CD14-positive monocyte (primary cell): ENCODE data around the gene MSANTD3. TPM values are rescaled to one million over a fixed set of nuclear protein-coding genes. Genes with fewer than 3 reads are reported as not detected.

ENCODE experiments used
- DNase-seq, 3 donors: peaks; one replicate each; pipeline ENCODE4 v3.0.0-alpha.2; 2011 to 2022
- H2AFZ ChIP-seq: 2 replicates; pipeline ENCODE4 v1.6.0; 2012; ENCODE audit warnings: mild to moderate bottlenecking, low read depth, low read length, inconsistent platforms; ENCODE audit not compliant: insufficient read depth, poor library complexity, severe bottlenecking
- H3K27ac ChIP-seq, 2 donors: 1 replicate in 1 of 2; 2 replicates in 1 of 2; pipeline ENCODE4 v1.5.1; 2012 to 2013; ENCODE audit warnings: low read length in 2 of 2, control low read depth in 1 of 2, inconsistent platforms in 1 of 2, low read depth in 1 of 2, mild to moderate bottlenecking in 1 of 2
- H3K27me3 ChIP-seq, 2 donors: one replicate each; pipeline versions ENCODE4 v1.6.0 to v1.6.1; 2011 to 2013; ENCODE audit warnings: low read length in 2 of 2; ENCODE audit not compliant: control insufficient read depth in 2 of 2, insufficient read depth in 2 of 2
- H3K36me3 ChIP-seq, 2 donors: replicated peaks in 1 of 2; 1 replicate in 1 of 2; 2 replicates in 1 of 2; pipeline versions ENCODE4 v1.5.1 to v1.6.1; 2012 to 2013; ENCODE audit warnings: low read length in 2 of 2, control low read depth in 1 of 2, inconsistent platforms in 1 of 2, mild to moderate bottlenecking in 1 of 2; ENCODE audit not compliant: insufficient read depth in 2 of 2, control insufficient read depth in 1 of 2
- H3K4me1 ChIP-seq, 2 donors: 1 replicate in 1 of 2; 2 replicates in 1 of 2; pipeline versions ENCODE4 v1.5.1 to v1.6.1; 2012 to 2013; ENCODE audit warnings: low read length in 2 of 2, control low read depth in 1 of 2, inconsistent platforms in 1 of 2, mild to moderate bottlenecking in 1 of 2, moderate library complexity in 1 of 2; ENCODE audit not compliant: insufficient read depth in 2 of 2, control insufficient read depth in 1 of 2
- H3K4me2 ChIP-seq: replicated peaks from 2 replicates; pipeline ENCODE3; 2012; ENCODE audit warnings: low read length, moderate library complexity, mild to moderate bottlenecking; ENCODE audit not compliant: poor library complexity, severe bottlenecking; ENCODE audit errors: extremely low read depth
- H3K4me3 ChIP-seq, 3 experiments: fragments of 200-600 bp in 1 of 3; sonication (generic) in 1 of 3; replicated peaks in 1 of 3; 1 replicate in 2 of 3; 2 replicates in 1 of 3; pipeline ENCODE4 v1.5.1; 2011 to 2013; ENCODE audit warnings: low read length in 3 of 3, mild to moderate bottlenecking in 3 of 3, control low read depth in 2 of 3, low read depth in 2 of 3, inconsistent platforms in 1 of 3, moderate library complexity in 1 of 3
- H3K79me2 ChIP-seq: 2 replicates; pipeline ENCODE4 v1.6.0; 2012; ENCODE audit warnings: mild to moderate bottlenecking, control low read depth, inconsistent platforms, low read length, moderate library complexity; ENCODE audit not compliant: insufficient read depth
- H3K9ac ChIP-seq: 2 replicates; pipeline ENCODE4 v1.6.0; 2017; ENCODE audit warnings: low read length, mild to moderate bottlenecking; ENCODE audit not compliant: insufficient read depth, poor library complexity, severe bottlenecking
- H3K9me3 ChIP-seq, 2 donors: replicated peaks in 1 of 2; 1 replicate in 1 of 2; 2 replicates in 1 of 2; pipeline versions ENCODE4 v1.5.1 to v1.6.1; 2012 to 2013; ENCODE audit warnings: low read length in 2 of 2, control low read depth in 1 of 2; ENCODE audit not compliant: control insufficient read depth in 1 of 2, insufficient read depth in 1 of 2
- H4K20me1 ChIP-seq: 2 replicates; pipeline ENCODE4 v1.6.0; 2012; ENCODE audit warnings: mild to moderate bottlenecking, low read length, control low read depth, moderate library complexity; ENCODE audit not compliant: insufficient read depth
- H3K27ac Mint-ChIP-seq, 7 donors: one replicate each; pipeline ENCODE4 v1.8.0; 2020; ENCODE audit warnings: mild to moderate bottlenecking in 7 of 7, mixed read lengths in 7 of 7, moderate library complexity in 6 of 7, inconsistent platforms in 2 of 7
- H3K27me3 Mint-ChIP-seq, 3 donors: one replicate each; pipeline ENCODE4 v1.8.0; 2021 to 2022; ENCODE audit warnings: low read depth in 3 of 3, mild to moderate bottlenecking in 3 of 3, mixed read lengths in 3 of 3, moderate library complexity in 3 of 3, inconsistent platforms in 1 of 3
- H3K36me3 Mint-ChIP-seq, 2 donors: one replicate each; pipeline ENCODE4 v1.8.0; 2020; ENCODE audit warnings: mixed read lengths in 2 of 2, inconsistent platforms in 1 of 2, mild to moderate bottlenecking in 1 of 2
- H3K4me1 Mint-ChIP-seq: one replicate; pipeline ENCODE4 v1.8.0; 2020; ENCODE audit warnings: mild to moderate bottlenecking, mixed read lengths
- H3K4me3 Mint-ChIP-seq, 2 donors: one replicate each; pipeline ENCODE4 v1.8.0; 2020; ENCODE audit warnings: mild to moderate bottlenecking in 2 of 2, mixed read lengths in 2 of 2, moderate library complexity in 1 of 2
- H3K9me3 Mint-ChIP-seq, 7 donors: one replicate each; pipeline ENCODE4 v1.8.0; 2020 to 2022; ENCODE audit warnings: mixed read lengths in 7 of 7, mild to moderate bottlenecking in 6 of 7, moderate library complexity in 6 of 7, inconsistent platforms in 2 of 7
- CTCF ChIP-seq: fragments of 200-600 bp; IDR thresholded peaks from one replicate; pipeline ENCODE4 v1.8.0; 2022; ENCODE audit warnings: antibody characterized with exemption, mild to moderate bottlenecking
- WGBS: methylation state at CpG from one replicate; pipeline ENCODE4 v1.1.5; 2013; ENCODE audit warnings: missing lambda C conversion rate; ENCODE audit not compliant: insufficient coverage; 5-methylcytosine and 5-hydroxymethylcytosine counted together
- intact Hi-C, 2 donors: fragments of 100-400 bp; cut with micrococcal nuclease; formaldehyde crosslinking; loops; one replicate each; pipeline versions ENCODE4 v1.15.0 to v1.15.1; 2023
- polyA plus RNA-seq, 3 donors: library from polyadenylated mRNA; depleted of rRNA in 1 of 3; unstranded in 2 of 3; stranded (reverse) in 1 of 3; fragments of 300-500 nt in 2 of 3; fragments of >200 nt in 1 of 3; fragmentation: Illumina TruSeq in 2 of 3; gene quantifications; 1 replicate in 2 of 3; 2 replicates in 1 of 3; pipeline ENCODE4 v1.2.3, GENCODE V29; 2012 to 2021

The MSANTD3 gene
- polyA plus RNA-seq, 3 donors: 0.82 to 1.7 (median 1.1) TPM

DNA sequence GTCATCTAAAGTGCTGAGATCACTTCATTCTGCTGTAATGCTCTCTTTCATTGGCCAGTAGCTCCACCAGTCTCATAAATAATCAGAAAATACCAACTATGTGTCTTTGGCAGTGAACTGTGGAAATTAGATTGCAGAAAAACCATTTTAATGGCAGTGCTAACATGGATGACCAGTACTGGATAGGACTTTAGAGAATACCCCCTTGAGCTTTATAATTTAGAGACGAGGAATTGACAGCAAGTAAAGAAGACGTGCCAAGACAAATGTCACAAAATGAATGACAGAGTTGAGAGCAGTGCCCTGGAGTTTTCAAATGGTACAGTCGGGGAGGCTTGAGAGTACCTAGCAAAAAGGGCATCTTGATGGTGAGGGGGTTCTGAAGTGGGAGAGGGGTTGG, 5.8 kb downstream of the MSANTD3 start:
- 100% methylated on average over 3 of the region's 3 CpGs for WGBS
- Histone ChIP-seq H2AFZ (no peak overlapping the region), H3K4me3 (no peak overlapping the region), H3K9ac (no peak overlapping the region), H3K27me3 (no peaks in the 10 kb centered on the region), H3K9me3 (no peaks in the 10 kb centered on the region), H3K79me2 (no peaks in the 10 kb centered on the region), H3K36me3 (no peaks in the 10 kb centered on the region), H4K20me1 (no peaks in the 10 kb centered on the region), H3K27ac (no peak overlapping the region), H3K4me2 (no peak overlapping the region), H3K4me1 (peaks cover 4 to 7% of the 10 kb centered on the region in 2 donors)
- Mint-ChIP-seq H3K4me3 (no peak overlapping the region), H3K36me3 (peaks cover 0 to 2% of the 10 kb centered on the region in 2 donors), H3K27ac (peak overlapping the region in 1 of 7 donors; percentile 13), H3K9me3 (no peaks in the 10 kb centered on the region), H3K4me1 (peaks cover 6% of the 10 kb centered on the region), H3K27me3 (peaks cover 0 to 6% (median 3%) of the 10 kb centered on the region in 3 donors)
- no peak for DNase-seq
- intact Hi-C loops: no loop called here
- TF ChIP-seq CTCF: no peak

DNA sequence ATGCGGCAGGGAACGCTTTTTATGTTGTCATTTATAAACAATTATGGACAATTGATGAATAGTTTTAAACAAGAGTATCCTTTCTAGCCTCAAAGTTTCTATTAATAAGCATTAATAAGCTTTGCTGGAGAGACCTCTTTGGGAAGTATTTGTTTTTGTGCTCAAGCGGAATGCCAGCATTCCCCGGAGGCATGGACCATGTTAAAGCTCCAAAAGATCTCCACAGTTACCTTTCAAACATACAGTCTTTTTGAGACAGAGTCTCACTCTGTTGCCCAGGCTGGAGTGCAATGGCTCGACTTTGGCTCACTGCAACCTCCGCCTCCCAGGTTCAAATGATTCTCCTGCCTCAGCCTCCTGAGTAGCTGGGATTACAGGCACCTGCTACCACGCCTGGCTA, 9.6 kb downstream of the MSANTD3 start:
- no peaks in the 10 kb centered on the region for H3K9me3 Mint-ChIP-seq
- no peak overlapping the region for H3K4me3 Mint-ChIP-seq

More for the DNA sequence above, 9.6 kb downstream of the MSANTD3 start:
- intact Hi-C loops: no loop called here
- DNase-seq: no peak
- Histone ChIP-seq H3K4me2 (no peak overlapping the region), H4K20me1 (no peaks in the 10 kb centered on the region), H2AFZ (no peak overlapping the region), H3K27me3 (no peaks in the 10 kb centered on the region), H3K4me1 (no peaks in the 10 kb centered on the region), H3K36me3 (no peaks in the 10 kb centered on the region), H3K79me2 (no peaks in the 10 kb centered on the region), H3K9me3 (no peaks in the 10 kb centered on the region), H3K4me3 (no peak overlapping the region), H3K9ac (no peak overlapping the region), H3K27ac (no peak overlapping the region)
- H3K36me3 Mint-ChIP-seq: no peaks in the 10 kb centered on the region
- H3K4me1 Mint-ChIP-seq: no peaks in the 10 kb centered on the region
- no CpG with 5 or more reads among the region's 7 CpGs for WGBS
- no peak overlapping the region for H3K27ac Mint-ChIP-seq
- TF ChIP-seq CTCF: no peak
- H3K27me3 Mint-ChIP-seq: peaks cover 0 to 2% (median 0%) of the 10 kb centered on the region in 3 donors
